Activated CD4-positive, alpha-beta memory T cell treated with anti-CD3 and anti-CD28 coated beads, Interleukin-2, amount 10 ng/mL, durations not matched to agents 7 days and 5 days (primary cell): ENCODE measurements around the gene PRKN. TPM values are rescaled to one million over a fixed set of nuclear protein-coding genes. Genes with fewer than 3 reads are reported as not detected.

Experiments used
- CTCF ChIA-PET: fragments of 350-600 bp; sonication (Branson Sonifier 250); formaldehyde crosslinking; loops from one replicate; lab custom pipeline; 2021; ENCODE audit warnings: antibody characterized with exemption, inconsistent platforms; lab: Charles Lee
- POLR2A ChIA-PET: fragments of 350-600 bp; sonication (Branson Sonifier 250); formaldehyde crosslinking; loops from one replicate; lab custom pipeline; 2021; ENCODE audit warnings: antibody characterized with exemption; lab: Charles Lee
- DNase-seq: peaks from one replicate; pipeline ENCODE4 v3.0.0-alpha.2; 2020
- H3K27ac Mint-ChIP-seq: one replicate; pipeline ENCODE4 v1.8.0; 2021; ENCODE audit warnings: mild to moderate bottlenecking, mixed read lengths
- H3K27me3 Mint-ChIP-seq: one replicate; pipeline ENCODE4 v1.8.0; 2021; ENCODE audit warnings: mixed read lengths
- H3K36me3 Mint-ChIP-seq: one replicate; pipeline ENCODE4 v1.8.0; 2021; ENCODE audit warnings: low read depth, mixed read lengths
- H3K4me1 Mint-ChIP-seq: one replicate; pipeline ENCODE4 v1.8.0; 2021; ENCODE audit warnings: mixed read lengths
- H3K4me3 Mint-ChIP-seq: one replicate; pipeline ENCODE4 v1.8.0; 2021; ENCODE audit warnings: mild to moderate bottlenecking, mixed read lengths
- H3K9me3 Mint-ChIP-seq: one replicate; pipeline ENCODE4 v1.8.0; 2021; ENCODE audit warnings: mixed read lengths
- total RNA-seq, 2 experiments: library from RNA; stranded (reverse); gene quantifications; one replicate each; pipeline ENCODE4 v1.2.3, GENCODE V29; 2021

The PRKN gene
- total RNA-seq, 2 experiments from 2014 or later: 0.13 to 0.43 TPM

- no peak overlapping the region for H3K27ac Mint-ChIP-seq
- no peak for DNase-seq
- POLR2A ChIA-PET: no interaction called here
- H3K4me3 Mint-ChIP-seq: no peak overlapping the region
- H3K9me3 Mint-ChIP-seq: no peaks in the 10 kb centered on the region
- CTCF ChIA-PET: no interaction called here
- no peaks in the 10 kb centered on the region for H3K4me1 Mint-ChIP-seq
- peaks cover 4% of the 10 kb centered on the region for H3K27me3 Mint-ChIP-seq
- H3K36me3 Mint-ChIP-seq: no peaks in the 10 kb centered on the region
Observed at GRCh38 chr6:161301338-161301737, 1426.2 kb downstream of the PRKN start.

DNA sequence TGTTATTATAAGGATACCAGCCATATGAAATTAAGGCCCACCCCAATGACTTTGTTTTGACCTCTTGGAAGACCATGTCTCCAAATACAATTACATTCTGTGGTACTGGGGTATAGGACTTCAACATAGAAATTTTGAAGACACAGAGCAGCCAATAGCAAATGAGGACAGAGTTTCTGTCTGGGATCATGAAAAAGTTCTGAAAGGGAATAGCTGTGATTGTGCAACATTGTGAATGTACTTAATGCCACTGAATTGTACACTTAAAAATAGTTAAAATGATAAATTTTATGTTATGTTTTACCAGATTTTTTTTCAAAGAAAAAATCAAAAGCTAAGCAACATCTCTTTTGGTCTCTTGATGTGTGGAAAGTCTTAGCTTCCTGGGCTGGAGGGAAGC lies 1426.7 kb downstream of the PRKN start:
- no peak overlapping the region for H3K4me3 Mint-ChIP-seq
- no peak overlapping the region for H3K27ac Mint-ChIP-seq
- no peak for DNase-seq
- CTCF ChIA-PET: no interaction called here
- H3K36me3 Mint-ChIP-seq: no peaks in the 10 kb centered on the region
- no peaks in the 10 kb centered on the region for H3K9me3 Mint-ChIP-seq
- POLR2A ChIA-PET: no interaction called here
- peaks cover 4% of the 10 kb centered on the region for H3K27me3 Mint-ChIP-seq
- no peaks in the 10 kb centered on the region for H3K4me1 Mint-ChIP-seq

DNA sequence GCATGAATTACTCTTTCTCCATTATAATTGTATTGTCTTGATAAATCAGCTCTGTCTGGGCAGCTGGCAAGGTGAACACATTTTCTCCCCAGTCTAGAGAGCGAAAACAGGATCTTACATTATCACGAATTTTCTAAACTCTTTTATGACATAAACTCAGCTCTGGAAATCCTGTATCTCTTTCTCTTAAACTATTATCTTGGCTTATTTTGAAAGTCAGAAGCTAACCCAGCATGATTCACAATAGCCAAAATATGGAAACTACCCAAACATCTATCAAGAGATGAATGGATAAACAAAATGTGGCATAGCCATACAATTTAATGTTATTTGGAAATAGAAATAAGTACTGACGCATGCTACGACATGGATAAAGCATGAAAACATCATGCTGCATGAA lies 1427.8 kb downstream of the PRKN start:
- DNase-seq: no peak
- ChIA-PET POLR2A (no interaction called here), CTCF (no interaction called here)
- H3K9me3 Mint-ChIP-seq: no peaks in the 10 kb centered on the region
- no peaks in the 10 kb centered on the region for H3K36me3 Mint-ChIP-seq
- H3K27me3 Mint-ChIP-seq: peaks cover 4% of the 10 kb centered on the region
- no peak overlapping the region for H3K4me3 Mint-ChIP-seq
- no peaks in the 10 kb centered on the region for H3K4me1 Mint-ChIP-seq
- no peak overlapping the region for H3K27ac Mint-ChIP-seq

Other genes with a start within 250 kb of the PRKN start
- gene PACRG, start 208 bp upstream of the PRKN start, total RNA-seq: not detected